HUES6 (cell line): Measurements from ENCODE around the gene GPC6.

Experiments used
- H3K27ac ChIP-seq: 2 replicates; pipeline ENCODE4 v1.7.0; 2013; ENCODE audit warnings: low read depth, mild to moderate bottlenecking, low read length, inconsistent platforms
- H3K27me3 ChIP-seq: 2 replicates; pipeline ENCODE4 v1.6.1; 2013; ENCODE audit warnings: low read length; ENCODE audit not compliant: control insufficient read depth, insufficient read depth
- H3K36me3 ChIP-seq: 2 replicates; pipeline ENCODE4 v1.6.1; 2013; ENCODE audit warnings: low read length; ENCODE audit not compliant: control insufficient read depth, insufficient read depth
- H3K4me1 ChIP-seq: 2 replicates; pipeline ENCODE4 v1.6.1; 2013; ENCODE audit warnings: low read length; ENCODE audit not compliant: control insufficient read depth, insufficient read depth
- H3K4me3 ChIP-seq: 2 replicates; pipeline ENCODE4 v1.5.1; 2013; ENCODE audit warnings: low read depth, low read length
- H3K9ac ChIP-seq: one replicate; pipeline ENCODE4 v1.6.1; 2013; ENCODE audit warnings: mild to moderate bottlenecking, low read length
- H3K9me3 ChIP-seq: 2 replicates; pipeline ENCODE4 v1.6.1; 2013; ENCODE audit warnings: low read depth, low read length; ENCODE audit not compliant: control insufficient read depth, insufficient read depth

GPC6 gene

DNA sequence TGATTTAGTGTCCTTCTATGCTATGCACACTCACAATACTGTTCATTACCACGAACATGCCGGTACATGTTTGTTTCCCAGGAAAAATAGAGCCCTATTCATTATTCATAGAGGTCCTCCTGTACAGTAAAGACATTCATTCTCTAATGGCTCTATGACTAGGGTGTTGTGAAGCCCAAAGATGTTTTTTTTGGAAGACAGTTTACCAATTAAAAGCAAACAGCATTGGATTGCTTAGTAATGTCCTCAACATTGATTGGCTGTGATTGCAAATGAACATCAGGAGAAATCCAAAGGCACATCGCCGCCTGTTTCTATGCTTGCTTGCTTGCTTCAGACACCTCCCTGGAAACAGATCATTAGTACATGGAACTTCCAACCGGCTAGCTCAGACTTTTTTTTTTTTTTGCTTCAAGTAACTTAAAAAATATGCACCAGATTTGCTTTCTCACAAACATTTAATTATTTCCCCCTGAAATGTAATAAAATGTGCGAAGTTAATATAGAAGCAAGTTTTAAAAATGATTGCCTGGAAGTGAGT, 8.8 kb upstream of the GPC6 start:
- peak overlapping the region; percentile 48; the same call in 1 of the 2 replicates for H3K4me3 ChIP-seq
- H3K9ac ChIP-seq = peak overlapping the region; percentile 74
- no peaks in the 10 kb centered on the region for H3K9me3 ChIP-seq
- no peaks in the 10 kb centered on the region for H3K27me3 ChIP-seq
- H3K4me1 ChIP-seq = peaks cover 39% of the 10 kb centered on the region
- peak overlapping the region; percentile 94 for H3K27ac ChIP-seq
- H3K36me3 ChIP-seq = no peaks in the 10 kb centered on the region

DNA sequence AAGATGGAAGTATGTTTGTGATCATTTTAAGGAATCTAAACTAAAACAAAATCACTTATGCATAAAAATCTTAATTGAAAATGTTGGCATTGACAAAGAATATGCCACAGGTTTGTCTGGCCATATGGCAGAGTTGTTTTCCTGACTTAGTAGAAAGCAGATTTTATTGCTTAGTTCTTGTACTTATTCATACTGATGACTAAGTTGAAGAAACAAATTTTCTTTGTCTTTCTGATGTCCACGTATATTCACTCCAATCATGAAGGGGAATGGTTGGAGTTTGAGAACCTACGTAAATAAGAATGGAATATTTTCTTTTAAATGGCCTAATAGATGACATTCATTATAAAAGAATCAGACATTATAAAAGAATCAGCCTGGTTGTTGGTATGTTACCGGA, 8.0 kb upstream of the GPC6 start:
- H3K9me3 ChIP-seq = no peaks in the 10 kb centered on the region
- peak overlapping the region; percentile 48; the same call in 1 of the 2 replicates for H3K4me3 ChIP-seq
- H3K36me3 ChIP-seq = no peaks in the 10 kb centered on the region
- peaks cover 47% of the 10 kb centered on the region for H3K4me1 ChIP-seq
- no peak overlapping the region for H3K9ac ChIP-seq
- H3K27ac ChIP-seq = peak overlapping the region; percentile 94
- H3K27me3 ChIP-seq = no peaks in the 10 kb centered on the region

DNA sequence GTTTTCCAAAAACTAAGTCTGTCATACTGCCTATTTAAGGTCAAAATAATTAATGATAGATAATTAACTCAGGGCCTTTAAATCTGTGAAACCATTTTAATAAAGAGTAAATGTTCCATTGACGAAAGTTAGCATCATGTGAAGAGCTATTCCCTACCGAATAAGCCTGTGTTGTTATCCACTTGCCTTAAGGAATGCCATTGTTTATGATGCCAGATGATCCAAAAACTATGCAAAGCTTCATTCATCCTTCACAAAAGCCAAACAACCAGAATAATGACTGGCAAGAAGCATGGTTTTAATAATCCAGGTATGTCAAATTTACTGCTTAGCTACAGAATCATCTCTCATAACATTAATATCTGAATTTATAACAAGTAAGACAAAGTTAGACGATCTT, 6.5 kb upstream of the GPC6 start:
- H3K27ac ChIP-seq = no peak overlapping the region
- no peaks in the 10 kb centered on the region for H3K27me3 ChIP-seq
- H3K9me3 ChIP-seq = no peaks in the 10 kb centered on the region
- H3K4me3 ChIP-seq = no peak overlapping the region
- H3K36me3 ChIP-seq = no peaks in the 10 kb centered on the region
- H3K9ac ChIP-seq = no peak overlapping the region
- H3K4me1 ChIP-seq = peaks cover 55% of the 10 kb centered on the region

DNA sequence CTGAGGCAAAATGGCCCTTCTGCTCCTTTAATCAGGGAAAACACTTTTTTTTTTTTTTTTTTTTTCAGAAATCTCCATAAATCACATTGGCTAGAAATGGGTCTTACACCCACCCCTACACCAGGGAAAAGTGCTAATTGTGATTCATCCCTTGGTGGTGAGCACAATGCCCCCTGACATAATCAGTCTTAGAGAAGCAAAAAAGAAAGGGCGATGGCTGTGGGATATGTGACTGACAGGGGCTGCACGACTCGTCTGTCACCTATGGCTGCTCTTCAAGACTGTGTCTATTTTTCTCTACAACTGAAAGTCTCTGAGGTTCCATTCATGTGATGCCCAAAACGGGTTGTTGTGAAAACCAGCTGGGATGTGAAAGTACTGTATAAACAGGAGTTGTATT, 3.6 kb upstream of the GPC6 start:
- Histone ChIP-seq H3K27ac (no peak overlapping the region), H3K4me1 (peaks cover 46% of the 10 kb centered on the region), H3K27me3 (no peaks in the 10 kb centered on the region)

DNA sequence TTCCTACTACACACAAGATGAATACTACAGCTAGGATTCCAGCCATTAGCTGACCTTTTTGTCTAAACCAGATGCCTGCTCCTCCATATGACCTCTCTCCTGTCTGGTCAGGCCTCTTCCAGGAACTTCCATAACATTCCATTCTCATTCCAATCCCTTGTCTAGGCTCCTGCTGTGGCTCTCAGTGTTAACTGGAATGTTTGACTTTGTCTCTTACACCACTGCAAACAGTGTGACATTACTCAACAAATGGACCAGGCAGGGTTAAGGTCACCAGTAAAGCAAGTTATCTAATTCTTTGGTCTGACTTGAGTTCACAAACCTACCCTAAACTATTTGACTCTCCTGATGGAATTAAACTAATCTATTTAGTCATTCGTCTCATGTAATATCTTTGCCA, 2.1 kb upstream of the GPC6 start:
- Histone ChIP-seq H3K27me3 (no peaks in the 10 kb centered on the region), H3K36me3 (no peaks in the 10 kb centered on the region), H3K4me1 (peaks cover 45% of the 10 kb centered on the region), H3K27ac (peak overlapping the region; percentile 85; the same call in 1 of the 2 replicates), H3K9ac (peak overlapping the region; percentile 39), H3K9me3 (no peaks in the 10 kb centered on the region), H3K4me3 (peak overlapping the region; percentile 15)

More for the DNA sequence above, 3.6 kb upstream of the GPC6 start:
- Histone ChIP-seq H3K9ac (no peak overlapping the region), H3K9me3 (no peaks in the 10 kb centered on the region), H3K4me3 (no peak overlapping the region), H3K36me3 (no peaks in the 10 kb centered on the region)

DNA sequence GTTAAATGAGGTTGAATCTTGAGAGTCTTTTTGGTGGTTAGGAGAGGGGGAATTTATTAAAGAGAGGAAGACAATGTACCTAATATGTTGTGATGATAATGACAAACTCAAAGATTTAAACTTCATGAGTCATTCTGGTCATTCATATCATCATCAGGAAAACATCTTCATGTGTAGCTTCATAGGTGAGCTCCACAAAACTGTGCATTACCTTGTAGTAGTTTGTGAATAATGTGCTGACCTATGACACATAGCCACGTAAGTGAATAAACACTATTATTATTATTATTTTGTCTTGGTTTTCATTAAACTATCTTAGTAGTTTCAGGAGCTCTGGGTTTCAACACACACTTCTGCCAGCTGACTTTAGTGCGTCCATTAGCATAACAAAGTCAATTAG, 997 bp upstream of the GPC6 start:
- peaks cover 55% of the 10 kb centered on the region for H3K4me1 ChIP-seq
- peak overlapping the region; percentile 95 for H3K9ac ChIP-seq
- H3K27ac ChIP-seq = peak overlapping the region; percentile 85; the same call in 1 of the 2 replicates
- no peaks in the 10 kb centered on the region for H3K9me3 ChIP-seq
- H3K36me3 ChIP-seq = no peaks in the 10 kb centered on the region
- no peaks in the 10 kb centered on the region for H3K27me3 ChIP-seq
- H3K4me3 ChIP-seq = peak overlapping the region; percentile 84

DNA sequence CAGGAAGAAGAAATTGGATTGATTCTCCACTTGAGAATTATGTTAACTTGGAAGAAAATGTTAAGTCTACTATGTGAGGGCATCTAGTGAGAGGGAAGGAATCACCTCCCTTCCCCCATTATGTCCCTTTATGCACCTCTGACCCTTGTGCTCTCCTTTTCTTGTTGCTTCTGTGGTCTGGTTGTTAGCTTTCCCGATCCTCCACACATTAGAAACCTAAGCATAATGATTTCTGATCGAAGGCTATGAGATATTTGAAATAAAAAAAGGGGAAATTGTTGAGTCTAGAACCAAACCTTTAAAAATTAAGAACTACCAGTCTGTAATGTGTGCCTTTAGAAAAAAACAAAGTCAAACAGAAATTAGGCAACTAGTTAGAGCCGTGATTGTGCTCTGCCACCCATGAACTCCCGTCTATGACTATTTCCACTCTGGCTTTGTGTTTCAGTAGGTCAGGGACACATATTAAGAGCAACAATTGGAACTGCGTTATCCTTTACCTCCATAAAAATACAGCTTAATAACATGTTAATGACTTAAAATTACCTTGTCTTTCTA, 463 bp upstream of the GPC6 start:
- Histone ChIP-seq H3K27me3 (no peaks in the 10 kb centered on the region), H3K9ac (peak overlapping the region; percentile 95), H3K27ac (peak overlapping the region; percentile 85; the same call in 1 of the 2 replicates), H3K36me3 (no peaks in the 10 kb centered on the region), H3K4me1 (peaks cover 60% of the 10 kb centered on the region), H3K4me3 (peak overlapping the region; percentile 84), H3K9me3 (no peaks in the 10 kb centered on the region)

DNA sequence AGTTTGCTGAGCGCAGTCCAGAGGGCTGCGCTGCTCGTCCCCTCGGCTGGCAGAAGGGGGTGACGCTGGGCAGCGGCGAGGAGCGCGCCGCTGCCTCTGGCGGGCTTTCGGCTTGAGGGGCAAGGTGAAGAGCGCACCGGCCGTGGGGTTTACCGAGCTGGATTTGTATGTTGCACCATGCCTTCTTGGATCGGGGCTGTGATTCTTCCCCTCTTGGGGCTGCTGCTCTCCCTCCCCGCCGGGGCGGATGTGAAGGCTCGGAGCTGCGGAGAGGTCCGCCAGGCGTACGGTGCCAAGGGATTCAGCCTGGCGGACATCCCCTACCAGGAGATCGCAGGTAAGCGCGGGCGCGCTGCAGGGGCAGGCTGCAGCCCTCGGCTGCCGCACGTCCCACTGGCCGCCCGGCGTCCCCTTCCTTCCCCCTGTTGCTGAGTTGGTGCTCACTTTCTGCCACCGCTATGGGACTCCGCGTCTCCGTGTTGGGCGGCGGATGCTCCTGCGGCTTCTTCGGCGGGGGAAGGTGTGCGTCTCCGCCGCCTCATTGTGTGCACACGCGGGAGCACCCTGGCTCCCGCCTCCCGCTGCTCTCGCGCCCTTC, 772 bp downstream of the GPC6 start:
- Histone ChIP-seq H3K4me1 (peaks cover 58% of the 10 kb centered on the region), H3K27me3 (no peaks in the 10 kb centered on the region), H3K4me3 (peak overlapping the region; percentile 84), H3K9me3 (no peaks in the 10 kb centered on the region), H3K9ac (peak overlapping the region; percentile 95), H3K36me3 (no peaks in the 10 kb centered on the region), H3K27ac (peak overlapping the region; percentile 85)

DNA sequence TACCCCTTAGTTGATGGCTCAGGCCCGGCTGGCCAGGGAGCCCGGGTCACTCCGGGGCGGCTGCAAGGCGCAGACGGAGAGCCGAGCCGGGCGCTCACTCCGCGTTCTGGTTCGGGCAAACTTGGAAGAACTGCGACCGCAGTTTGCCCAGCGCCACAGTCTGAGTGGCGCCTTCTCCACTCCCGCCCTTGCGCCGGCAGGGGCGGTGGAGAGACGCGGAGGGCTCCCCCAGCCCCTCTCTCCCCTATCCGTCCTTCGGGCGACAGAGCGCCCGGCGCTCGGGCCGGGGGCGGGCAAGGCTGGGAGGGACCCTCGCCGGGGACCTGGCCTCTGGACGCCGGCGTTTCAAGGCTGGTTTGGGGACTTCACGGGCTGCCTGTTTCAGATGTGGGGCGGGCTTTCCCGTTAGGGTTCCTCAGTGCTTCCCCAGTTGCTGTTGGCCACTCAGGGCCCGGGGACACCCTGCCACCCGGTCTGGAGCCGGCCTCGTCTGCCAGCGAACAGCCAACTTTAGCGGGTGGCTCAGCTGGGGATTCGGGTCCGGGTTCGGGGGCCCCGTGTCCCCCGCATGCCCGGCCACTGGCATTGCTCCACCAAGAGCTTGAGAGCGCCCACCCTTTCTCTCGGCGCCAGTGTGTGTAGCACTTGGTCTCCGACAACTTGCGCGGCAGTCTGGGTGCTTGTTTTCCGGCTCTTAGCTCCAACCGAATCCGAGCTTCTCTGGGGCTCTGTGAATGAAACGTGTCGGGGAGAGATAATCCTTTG, 1.5 kb downstream of the GPC6 start:
- Histone ChIP-seq H3K36me3 (no peaks in the 10 kb centered on the region), H3K27me3 (no peaks in the 10 kb centered on the region), H3K9me3 (no peaks in the 10 kb centered on the region), H3K4me1 (peaks cover 54% of the 10 kb centered on the region), H3K4me3 (peak overlapping the region; percentile 84), H3K27ac (peak overlapping the region; percentile 85), H3K9ac (peak overlapping the region; percentile 95)

DNA sequence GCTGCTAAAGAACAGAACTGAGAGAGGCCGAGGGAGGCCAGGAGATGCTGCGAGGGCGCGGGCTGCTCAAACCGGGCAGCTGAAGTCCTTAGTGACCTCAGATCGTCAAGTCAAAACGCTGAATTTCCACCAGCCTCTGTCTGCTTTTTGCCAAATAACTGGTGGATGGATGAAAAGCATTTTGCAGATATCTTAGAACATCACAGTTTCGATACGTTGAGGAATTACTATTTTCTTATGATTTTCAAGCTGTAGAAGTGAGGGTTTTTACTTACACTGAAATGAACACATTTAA, 2.0 kb downstream of the GPC6 start:
- Histone ChIP-seq H3K9me3 (no peaks in the 10 kb centered on the region), H3K9ac (peak overlapping the region; percentile 95), H3K27ac (peak overlapping the region; percentile 85; the same call in 1 of the 2 replicates), H3K4me3 (peak overlapping the region; percentile 84), H3K36me3 (no peaks in the 10 kb centered on the region), H3K4me1 (peaks cover 54% of the 10 kb centered on the region), H3K27me3 (no peaks in the 10 kb centered on the region)

DNA sequence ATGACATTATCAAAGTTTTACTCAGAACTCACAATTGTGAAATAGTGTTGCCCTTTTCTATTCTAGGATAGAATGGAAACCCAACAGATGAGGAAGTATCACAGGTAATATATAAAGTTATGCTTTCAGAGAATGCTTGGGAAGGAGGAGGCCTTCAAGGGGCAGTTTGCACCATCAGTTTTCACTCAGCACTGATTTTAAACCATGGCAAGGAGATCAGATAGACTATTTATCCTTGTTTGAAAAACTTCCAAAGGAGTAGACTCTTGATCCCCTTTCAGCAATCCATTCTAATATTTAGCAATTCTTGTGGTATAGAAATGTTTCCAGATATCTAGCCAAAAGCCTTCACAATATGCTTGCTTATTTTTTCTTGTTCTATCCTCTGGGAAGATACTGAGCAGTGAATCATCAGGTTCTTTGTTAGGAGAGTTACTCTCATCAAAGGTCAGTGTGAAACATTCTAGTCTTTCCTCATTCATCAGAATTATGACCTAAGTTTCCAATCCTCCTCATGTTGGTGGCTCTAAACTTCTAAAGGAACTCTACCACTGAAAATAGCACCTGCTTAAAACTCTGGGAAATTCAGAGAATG, 3.8 kb downstream of the GPC6 start:
- H3K4me1 ChIP-seq = peaks cover 57% of the 10 kb centered on the region
- H3K9me3 ChIP-seq = no peaks in the 10 kb centered on the region
- no peaks in the 10 kb centered on the region for H3K36me3 ChIP-seq
- no peaks in the 10 kb centered on the region for H3K27me3 ChIP-seq
- no peak overlapping the region for H3K9ac ChIP-seq
- H3K4me3 ChIP-seq = peak overlapping the region; percentile 84; the same call in 1 of the 2 replicates
- H3K27ac ChIP-seq = no peak overlapping the region
